ENCODE results near the gene RIT2.

RIT2 gene

GRCh38 chr18:43125471-43125870, 10.0 kb upstream of the RIT2 start:
- Histone ChIP-seq H3K27me3 (ENCODE audit: low read depth) (no peaks in the 10 kb centered on the region), H3K9me3 (no peaks in the 10 kb centered on the region), H3K4me3 (no peak overlapping the region), H3K36me3 (replicated peaks) (no peaks in the 10 kb centered on the region), H3K4me1 (peaks cover 7% of the 10 kb centered on the region)
- DNase-seq (ENCODE audit: low spot score in 2 of 2), result no peak
- in situ Hi-C loops (cut with MboI; ENCODE audit: low sequenced_read_pairs), result no loop called here

GRCh38 chr18:43122955-43123354, 7.5 kb upstream of the RIT2 start:
- no peaks in the 10 kb centered on the region for H3K36me3 ChIP-seq (replicated peaks)
- H3K9me3 ChIP-seq, result no peaks in the 10 kb centered on the region
- in situ Hi-C loops (cut with MboI; ENCODE audit: low sequenced_read_pairs), result no loop called here
- DNase-seq (ENCODE audit: low spot score in 2 of 2), result no peak
- H3K4me1 ChIP-seq, result no peaks in the 10 kb centered on the region
- no peaks in the 10 kb centered on the region for H3K27me3 ChIP-seq (ENCODE audit: low read depth)
- H3K4me3 ChIP-seq, result no peak overlapping the region

GRCh38 chr18:43116699-43117294, 1.3 kb upstream of the RIT2 start:
- no peak for DNase-seq (ENCODE audit: low spot score in 2 of 2)
- Histone ChIP-seq H3K36me3 (replicated peaks) (no peaks in the 10 kb centered on the region), H3K27me3 (ENCODE audit: low read depth) (no peaks in the 10 kb centered on the region), H3K4me3 (no peak overlapping the region), H3K4me1 (no peaks in the 10 kb centered on the region), H3K9me3 (no peaks in the 10 kb centered on the region)
- in situ Hi-C loops (cut with MboI; ENCODE audit: low sequenced_read_pairs), result no loop called here

- Histone ChIP-seq H3K9me3 (no peaks in the 10 kb centered on the region), H3K36me3 (replicated peaks) (no peaks in the 10 kb centered on the region), H3K4me3 (no peak overlapping the region), H3K27me3 (ENCODE audit: low read depth) (no peaks in the 10 kb centered on the region), H3K4me1 (no peaks in the 10 kb centered on the region)
- DNase-seq (ENCODE audit: low spot score in 2 of 2), result no peak
- in situ Hi-C loops (cut with MboI; ENCODE audit: low sequenced_read_pairs), result no loop called here
These were observed 2.1 kb downstream of the RIT2 start for GRCh38 chr18:43113220-43113895.

- H3K27me3 ChIP-seq (ENCODE audit: low read depth), result no peaks in the 10 kb centered on the region
- DNase-seq (ENCODE audit: low spot score in 2 of 2), result no peak
- in situ Hi-C loops (cut with MboI; ENCODE audit: low sequenced_read_pairs), result no loop called here
- H3K9me3 ChIP-seq, result no peaks in the 10 kb centered on the region
- no peak overlapping the region for H3K4me3 ChIP-seq
- H3K36me3 ChIP-seq (replicated peaks), result no peaks in the 10 kb centered on the region
- no peaks in the 10 kb centered on the region for H3K4me1 ChIP-seq
These were observed 6.6 kb downstream of the RIT2 start for GRCh38 chr18:43108882-43109281.

GRCh38 chr18:43108469-43108868, 7.0 kb downstream of the RIT2 start:
- DNase-seq (ENCODE audit: low spot score in 2 of 2), result no peak
- in situ Hi-C loops (cut with MboI; ENCODE audit: low sequenced_read_pairs), result no loop called here
- H3K4me1 ChIP-seq, result no peaks in the 10 kb centered on the region

GRCh38 chr18:43093646-43094045, 21.8 kb downstream of the RIT2 start:
- in situ Hi-C loops (cut with MboI; ENCODE audit: low sequenced_read_pairs), result no loop called here
- no peak for DNase-seq (ENCODE audit: low spot score in 2 of 2)
- no peaks in the 10 kb centered on the region for H3K9me3 ChIP-seq
- H3K36me3 ChIP-seq (replicated peaks), result no peaks in the 10 kb centered on the region
- H3K4me1 ChIP-seq, result no peaks in the 10 kb centered on the region; the same call in 1 of the 2 replicates
- no peak overlapping the region for H3K4me3 ChIP-seq
- H3K27me3 ChIP-seq (ENCODE audit: low read depth), result no peaks in the 10 kb centered on the region

More at GRCh38 chr18:43108469-43108868, 7.0 kb downstream of the RIT2 start:
- H3K4me3 ChIP-seq, result no peak overlapping the region
- H3K9me3 ChIP-seq, result no peaks in the 10 kb centered on the region
- H3K27me3 ChIP-seq (ENCODE audit: low read depth), result no peaks in the 10 kb centered on the region
- no peaks in the 10 kb centered on the region for H3K36me3 ChIP-seq (replicated peaks)

- H3K4me1 ChIP-seq, result no peaks in the 10 kb centered on the region; the same call in 1 of the 2 replicates
These were observed 22.9 kb downstream of the RIT2 start for GRCh38 chr18:43092539-43092938.

GRCh38 chr18:43081396-43081795, 34.1 kb downstream of the RIT2 start:
- H3K4me1 ChIP-seq, result no peaks in the 10 kb centered on the region
- H3K9me3 ChIP-seq, result no peaks in the 10 kb centered on the region
- no peak overlapping the region for H3K4me3 ChIP-seq
- no peaks in the 10 kb centered on the region for H3K27me3 ChIP-seq (ENCODE audit: low read depth)
- no peak for DNase-seq (ENCODE audit: low spot score in 2 of 2)
- H3K36me3 ChIP-seq (replicated peaks), result no peaks in the 10 kb centered on the region
- in situ Hi-C loops (cut with MboI; ENCODE audit: low sequenced_read_pairs), result no loop called here

More at GRCh38 chr18:43092539-43092938, 22.9 kb downstream of the RIT2 start:
- DNase-seq (ENCODE audit: low spot score in 2 of 2), result no peak
- Histone ChIP-seq H3K36me3 (replicated peaks) (no peaks in the 10 kb centered on the region), H3K4me3 (no peak overlapping the region), H3K27me3 (ENCODE audit: low read depth) (no peaks in the 10 kb centered on the region), H3K9me3 (no peaks in the 10 kb centered on the region)
- in situ Hi-C loops (cut with MboI; ENCODE audit: low sequenced_read_pairs), result no loop called here

- H3K4me1 ChIP-seq, result no peaks in the 10 kb centered on the region
These were observed 34.8 kb downstream of the RIT2 start for GRCh38 chr18:43080671-43081070.

GRCh38 chr18:43079422-43079821, 36.1 kb downstream of the RIT2 start:
- no peaks in the 10 kb centered on the region for H3K9me3 ChIP-seq
- no peak overlapping the region for H3K4me3 ChIP-seq
- H3K36me3 ChIP-seq (replicated peaks), result no peaks in the 10 kb centered on the region
- H3K4me1 ChIP-seq, result no peaks in the 10 kb centered on the region
- H3K27me3 ChIP-seq (ENCODE audit: low read depth), result no peaks in the 10 kb centered on the region
- DNase-seq (ENCODE audit: low spot score in 2 of 2), result no peak
- in situ Hi-C loops (cut with MboI; ENCODE audit: low sequenced_read_pairs), result no loop called here

More at GRCh38 chr18:43080671-43081070, 34.8 kb downstream of the RIT2 start:
- H3K4me3 ChIP-seq, result no peak overlapping the region
- H3K36me3 ChIP-seq (replicated peaks), result no peaks in the 10 kb centered on the region
- H3K27me3 ChIP-seq (ENCODE audit: low read depth), result no peaks in the 10 kb centered on the region
- in situ Hi-C loops (cut with MboI; ENCODE audit: low sequenced_read_pairs), result no loop called here
- H3K9me3 ChIP-seq, result no peaks in the 10 kb centered on the region
- no peak for DNase-seq (ENCODE audit: low spot score in 2 of 2)

GRCh38 chr18:43078478-43079092, 36.9 kb downstream of the RIT2 start:
- Histone ChIP-seq H3K27me3 (ENCODE audit: low read depth) (no peaks in the 10 kb centered on the region), H3K9me3 (no peaks in the 10 kb centered on the region), H3K4me1 (no peaks in the 10 kb centered on the region), H3K4me3 (no peak overlapping the region), H3K36me3 (replicated peaks) (no peaks in the 10 kb centered on the region)
- no peak for DNase-seq (ENCODE audit: low spot score in 2 of 2)
- in situ Hi-C loops (cut with MboI; ENCODE audit: low sequenced_read_pairs), result no loop called here

GRCh38 chr18:43077510-43078308, 37.8 kb downstream of the RIT2 start:
- no peaks in the 10 kb centered on the region for H3K36me3 ChIP-seq (replicated peaks)
- in situ Hi-C loops (cut with MboI; ENCODE audit: low sequenced_read_pairs), result no loop called here
- no peak for DNase-seq (ENCODE audit: low spot score in 2 of 2)
- no peak overlapping the region for H3K4me3 ChIP-seq
- H3K27me3 ChIP-seq (ENCODE audit: low read depth), result no peaks in the 10 kb centered on the region
- no peaks in the 10 kb centered on the region for H3K4me1 ChIP-seq
- H3K9me3 ChIP-seq, result no peaks in the 10 kb centered on the region

- Histone ChIP-seq H3K4me1 (no peaks in the 10 kb centered on the region), H3K4me3 (no peak overlapping the region), H3K27me3 (ENCODE audit: low read depth) (no peaks in the 10 kb centered on the region), H3K36me3 (replicated peaks) (no peaks in the 10 kb centered on the region), H3K9me3 (no peaks in the 10 kb centered on the region)
- in situ Hi-C loops (cut with MboI; ENCODE audit: low sequenced_read_pairs), result no loop called here
- no peak for DNase-seq (ENCODE audit: low spot score in 2 of 2)
These were observed 41.7 kb downstream of the RIT2 start for GRCh38 chr18:43073771-43074170.
